HCT116 (cell line): ENCODE data around the gene IL36A. TPM values are rescaled to one million over a fixed set of nuclear protein-coding genes. Genes with fewer than 3 reads are reported as not detected.

Experiments
- ATAC-seq: fragments of 200-7000 bp; cut with Tn5 transposase; 2 replicates; pipeline ENCODE4 v1.9.1; 2020; ENCODE audit warnings: mild to moderate bottlenecking, moderate library complexity
- BruUV-seq: library from RNA; stranded (reverse); fragments of 400-500 nt; replicated peaks from 2 replicates; lab custom pipeline; 2021; lab: Mats Ljungman, UMichigan
- CTCF ChIA-PET: fragments of 300-600 bp; sonication (Branson Sonifier 250); formaldehyde crosslinking; loops from one replicate; lab custom pipeline; 2021; ENCODE audit warnings: antibody characterized with exemption; lab: Charles Lee
- POLR2A ChIA-PET: fragments of 300-600, 350-600 bp; sonication (Branson Sonifier 250); formaldehyde crosslinking; loops from one replicate; lab custom pipeline; 2021; ENCODE audit warnings: antibody characterized with exemption; lab: Charles Lee
- RAD21 ChIA-PET, 2 experiments: fragments of 300-600 bp; sonication (Branson Sonifier 250); formaldehyde crosslinking; loops; one replicate each; lab custom pipeline; 2023; ENCODE audit warnings: low total read pairs in 2 of 2; ENCODE audit not compliant: uncharacterized antibody in 2 of 2, unreplicated experiment in 2 of 2, low non-redundant PET in 1 of 2; lab: Charles Lee
- DNase-seq: peaks from one replicate; pipeline ENCODE4 v3.0.0-alpha.2; 2010; ENCODE audit warnings: low read depth, low spot score
- H2AFZ ChIP-seq: fragments of 200-600 bp; shearing (Covaris generic), sonication (generic); 2 replicates; pipeline ENCODE4 v1.6.1; 2017; ENCODE audit warnings: low read depth, mixed run types, mixed read lengths, antibody characterized with exemption, low read length; ENCODE audit not compliant: poor library complexity, severe bottlenecking
- H3K27ac ChIP-seq: 2 replicates; pipeline ENCODE4 v1.5.1; 2012; ENCODE audit warnings: low read depth, low read length
- H3K27me3 ChIP-seq: fragments of 200-600 bp; sonication (generic); 2 replicates; pipeline ENCODE4 v1.6.1; 2016; ENCODE audit warnings: mixed run types, low read length, mixed read lengths; ENCODE audit not compliant: insufficient read depth
- H3K36me3 ChIP-seq, 2 experiments: fragments of 200-500 bp in 1 of 2; fragments of 200-600 bp in 1 of 2; sonication (Bioruptor generic) in 1 of 2; sonication (generic) in 1 of 2; 2 replicates each; pipeline versions ENCODE4 v1.5.1 to v1.6.1; 2014 to 2016; ENCODE audit warnings: low read length in 2 of 2, inconsistent platforms in 1 of 2, mixed read lengths in 1 of 2, mixed run types in 1 of 2; ENCODE audit not compliant: insufficient read depth in 2 of 2, control insufficient read depth in 1 of 2
- H3K4me1 ChIP-seq, 2 experiments: fragments of 200-600 bp in 1 of 2; sonication (generic) in 1 of 2; 2 replicates each; pipeline versions ENCODE4 v1.5.1 to v1.6.1; 2012 to 2017; ENCODE audit warnings: low read length in 2 of 2, inconsistent platforms in 1 of 2, mild to moderate bottlenecking in 1 of 2, mixed read lengths in 1 of 2, mixed run types in 1 of 2, moderate library complexity in 1 of 2; ENCODE audit not compliant: insufficient read depth in 2 of 2, control insufficient read depth in 1 of 2
- H3K4me2 ChIP-seq: fragments of 200-600 bp; sonication (generic); 2 replicates; pipeline ENCODE4 v1.6.1; 2017; ENCODE audit warnings: mixed run types, low read length, mixed read lengths
- H3K4me3 ChIP-seq, 2 experiments: fragments of 200-600 bp in 1 of 2; sonication (generic) in 1 of 2; replicated peaks in 1 of 2; 2 replicates each; pipeline ENCODE4 v1.5.1; 2011 to 2016; ENCODE audit warnings: low read length in 2 of 2, control low read depth in 1 of 2, low read depth in 1 of 2, mild to moderate bottlenecking in 1 of 2, mixed read lengths in 1 of 2, mixed run types in 1 of 2
- H3K79me2 ChIP-seq: fragments of 200-600 bp; sonication (generic); 2 replicates; pipeline ENCODE4 v1.6.1; 2017; ENCODE audit warnings: mild to moderate bottlenecking, mixed run types, low read length, moderate library complexity, mixed read lengths; ENCODE audit not compliant: insufficient read depth
- H3K9ac ChIP-seq: fragments of 200-600 bp; sonication (generic); 2 replicates; pipeline ENCODE4 v1.6.1; 2016; ENCODE audit warnings: low read length, mixed read lengths
- H3K9me2 ChIP-seq: fragments of 200-600 bp; sonication (generic), shearing (Covaris generic); 2 replicates; pipeline ENCODE4 v1.6.1; 2017; ENCODE audit warnings: mixed run types, mild to moderate bottlenecking, moderate library complexity; ENCODE audit not compliant: insufficient read depth
- H3K9me3 ChIP-seq, 2 experiments: fragments of 200-500 bp in 1 of 2; fragments of 200-600 bp in 1 of 2; sonication (Bioruptor generic) in 1 of 2; sonication (generic) in 1 of 2; 2 replicates each; pipeline ENCODE4 v1.6.1; 2014 to 2017; ENCODE audit warnings: low read length in 2 of 2, mixed read lengths in 2 of 2, inconsistent platforms in 1 of 2, low read depth in 1 of 2, mild to moderate bottlenecking in 1 of 2, mixed run types in 1 of 2, moderate library complexity in 1 of 2; ENCODE audit not compliant: control insufficient read depth in 1 of 2, insufficient read depth in 1 of 2
- H4K20me1 ChIP-seq: fragments of 200-600 bp; sonication (generic), shearing (Covaris generic); 2 replicates; pipeline ENCODE4 v1.6.1; 2017; ENCODE audit warnings: mixed run types, mild to moderate bottlenecking, moderate library complexity; ENCODE audit not compliant: insufficient read depth
- CBX3 ChIP-seq: IDR thresholded peaks from 2 replicates; pipeline ENCODE4 v1.6.1; 2012; ENCODE audit warnings: low read depth
- CEBPB ChIP-seq: IDR thresholded peaks from 2 replicates; pipeline ENCODE4 v1.6.1; 2012; ENCODE audit warnings: low read depth
- EZH2 ChIP-seq: fragments of 200-600 bp; sonication (generic); IDR thresholded peaks from 2 replicates; pipeline ENCODE4 v1.6.1; 2017; ENCODE audit warnings: antibody characterized with exemption, mixed run types
- EZH2phosphoT487 ChIP-seq: fragments of 200-600 bp; IDR thresholded peaks from 2 replicates; pipeline ENCODE4 v1.6.1; 2018; ENCODE audit warnings: antibody characterized with exemption, borderline replicate concordance
- FOSL1 ChIP-seq: IDR thresholded peaks from 2 replicates; pipeline ENCODE4 v1.6.1; 2012; ENCODE audit warnings: low read depth
- JUND ChIP-seq: IDR thresholded peaks from 2 replicates; pipeline ENCODE4 v1.6.1; 2012
- POLR2AphosphoS5 ChIP-seq: IDR thresholded peaks from 2 replicates; pipeline ENCODE4 v1.6.1; 2011; ENCODE audit warnings: mild to moderate bottlenecking, low read depth, low read length, moderate library complexity
- REST ChIP-seq: IDR thresholded peaks from 2 replicates; pipeline ENCODE4 v1.6.1; 2012; ENCODE audit warnings: low read depth
- SIN3A ChIP-seq: IDR thresholded peaks from 2 replicates; pipeline ENCODE4 v1.6.1; 2012; ENCODE audit warnings: low read depth
- SP1 ChIP-seq: IDR thresholded peaks from 2 replicates; pipeline ENCODE4 v1.6.1; 2012; ENCODE audit warnings: low read depth
- SRF ChIP-seq: IDR thresholded peaks from 2 replicates; pipeline ENCODE4 v1.6.1; 2012; ENCODE audit warnings: low read depth
- TCF7L2 ChIP-seq: IDR thresholded peaks from 2 replicates; pipeline ENCODE4 v1.7.0; 2011; ENCODE audit warnings: borderline replicate concordance, inconsistent platforms; ENCODE audit not compliant: insufficient read depth, insufficient read length; ENCODE audit errors: extremely low read depth
- YY1 ChIP-seq: IDR thresholded peaks from 2 replicates; pipeline ENCODE4 v1.6.1; 2011; ENCODE audit warnings: low read length, low read depth, moderate library complexity, mild to moderate bottlenecking; ENCODE audit not compliant: insufficient replicate concordance; ENCODE audit errors: extremely low read depth
- ZFX ChIP-seq: fragments of 450-650 bp; IDR thresholded peaks from 2 replicates; pipeline ENCODE4 v1.6.1; 2017
- ZNF274 ChIP-seq: fragments of 200-500 bp; sonication (Bioruptor generic); IDR thresholded peaks from 2 replicates; pipeline ENCODE4 v1.6.1; 2014; ENCODE audit warnings: mild to moderate bottlenecking, low read depth, low read length, inconsistent platforms
- intact Hi-C: fragments of 100-400 bp; cut with micrococcal nuclease; formaldehyde crosslinking; loops from 2 replicates; pipeline ENCODE4 v1.10.0; 2022
- total RNA-seq: library from RNA; stranded (reverse); gene quantifications from one replicate; pipeline ENCODE4 v1.2.1, GENCODE V29; 2021; ENCODE audit not compliant: unreplicated experiment
- TF ChIP-seq, protein P1 (sequence below): IDR thresholded peaks from 2 replicates; pipeline ENCODE4 v1.6.1; 2012
- TF ChIP-seq, protein P2 (sequence below): IDR thresholded peaks from 2 replicates; pipeline ENCODE4 v1.6.1; 2012

The IL36A gene
- total RNA-seq, 1 experiment from 2014 or later = not detected

DNA sequence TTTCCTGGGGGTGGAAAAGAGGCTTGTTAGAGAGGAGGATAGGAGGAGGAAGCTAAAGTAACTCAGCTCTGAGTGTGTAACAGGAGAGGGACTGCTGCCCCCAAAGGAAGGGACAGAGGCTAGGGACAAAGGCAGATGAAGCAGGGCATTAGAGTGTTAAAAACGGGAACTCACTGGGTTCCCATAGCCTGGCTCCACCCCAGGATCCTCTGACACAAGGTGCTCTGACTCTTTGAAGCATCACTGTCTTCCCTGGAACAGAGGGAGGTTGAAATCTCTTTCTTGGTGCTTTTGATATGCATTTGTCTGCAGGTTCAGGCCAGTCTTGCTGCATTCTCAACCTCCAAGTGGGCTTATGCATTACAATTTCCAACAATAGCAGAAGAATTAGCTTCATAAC, 22.9 kb downstream of the IL36A start:
- POLR2A ChIA-PET = no interaction called here
- no peak for DNase-seq
- H3K9ac ChIP-seq = no peak overlapping the region
- H3K9me2 ChIP-seq = no peaks in the 10 kb centered on the region
- no peak for ATAC-seq
- BruUV-seq = no TSS peak
- H2AFZ ChIP-seq = no peak overlapping the region
- intact Hi-C loops = no loop called here
- no peaks in the 10 kb centered on the region for H3K9me3 ChIP-seq
- H3K27me3 ChIP-seq = peaks cover 87% of the 10 kb centered on the region
- no peak overlapping the region for H3K4me3 ChIP-seq
- no peaks in the 10 kb centered on the region for H3K36me3 ChIP-seq
- H3K4me2 ChIP-seq = no peak overlapping the region
- TF ChIP-seq TCF7L2 (no peak), EZH2 (no peak), REST (no peak)
- TF ChIP-seq, protein P1, sequence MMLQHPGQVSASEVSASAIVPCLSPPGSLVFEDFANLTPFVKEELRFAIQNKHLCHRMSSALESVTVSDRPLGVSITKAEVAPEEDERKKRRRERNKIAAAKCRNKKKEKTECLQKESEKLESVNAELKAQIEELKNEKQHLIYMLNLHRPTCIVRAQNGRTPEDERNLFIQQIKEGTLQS = no peak
- no peaks in the 10 kb centered on the region for H4K20me1 ChIP-seq
- RAD21 ChIA-PET = no interaction called here
- no peaks in the 10 kb centered on the region for H3K79me2 ChIP-seq
- CTCF ChIA-PET = no interaction called here
- no peak overlapping the region for H3K27ac ChIP-seq
- H3K4me1 ChIP-seq = no peaks in the 10 kb centered on the region

- POLR2A ChIA-PET = no interaction called here
- Histone ChIP-seq H3K9ac (no peak overlapping the region), H3K9me3 (no peaks in the 10 kb centered on the region), H3K27me3 (peaks cover 55% of the 10 kb centered on the region), H3K27ac (no peak overlapping the region), H3K4me2 (no peak overlapping the region), H2AFZ (no peak overlapping the region), H3K79me2 (no peaks in the 10 kb centered on the region), H4K20me1 (no peaks in the 10 kb centered on the region; the same call in 1 of the 2 replicates), H3K4me3 (no peak overlapping the region), H3K36me3 (no peaks in the 10 kb centered on the region), H3K9me2 (no peaks in the 10 kb centered on the region), H3K4me1 (no peaks in the 10 kb centered on the region)
- CTCF ChIA-PET = no interaction called here
- intact Hi-C loops = no loop called here
- RAD21 ChIA-PET = no interaction called here
- ATAC-seq (no peak), DNase-seq (no peak)
- BruUV-seq = no TSS peak
- TF ChIP-seq ZNF274 = no peak
- TF ChIP-seq ZFX = no peak
- no peak for TF ChIP-seq FOSL1
- TF ChIP-seq EZH2phosphoT487 = no peak
- TF ChIP-seq CEBPB = no peak
- no peak for TF ChIP-seq SRF
- no peak for TF ChIP-seq YY1
- TF ChIP-seq SIN3A = no peak
- no peak for TF ChIP-seq CBX3
- TF ChIP-seq POLR2AphosphoS5 = no peak
- TF ChIP-seq JUND = no peak
- TF ChIP-seq, protein P2, sequence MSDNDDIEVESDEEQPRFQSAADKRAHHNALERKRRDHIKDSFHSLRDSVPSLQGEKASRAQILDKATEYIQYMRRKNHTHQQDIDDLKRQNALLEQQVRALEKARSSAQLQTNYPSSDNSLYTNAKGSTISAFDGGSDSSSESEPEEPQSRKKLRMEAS = no peak
- no peak for TF ChIP-seq SP1
Measured at GRCh38 chr2:113032737-113033136, 27.5 kb downstream of the IL36A start.
